GM23338 (cell line): ENCODE results near the gene STX11. TPM values are rescaled to one million over a fixed set of nuclear protein-coding genes. Genes with fewer than 3 reads are reported as not detected.

Source experiments
- ATAC-seq: fragments of 200-7000 bp; cut with Tn5 transposase; 3 replicates; pipeline ENCODE4 v1.9.1; 2020
- DNase-seq: peaks from one replicate; pipeline ENCODE4 v3.0.0-alpha.2; 2015; ENCODE audit warnings: low spot score
- H2AFZ ChIP-seq: fragments of 200-600 bp; sonication (generic); 2 replicates; pipeline ENCODE4 v1.8.0; 2016; ENCODE audit warnings: antibody characterized with exemption, mild to moderate bottlenecking, moderate library complexity
- H3F3A ChIP-seq: fragments of 200-600 bp; sonication (generic); replicated peaks from 2 replicates; pipeline ENCODE4 v1.8.0; 2017; ENCODE audit warnings: antibody characterized with exemption, mixed run types, low read depth
- H3K27ac ChIP-seq: fragments of 200-600 bp; sonication (generic); 2 replicates; pipeline ENCODE4 v1.6.1; 2016; ENCODE audit warnings: low read depth
- H3K27me3 ChIP-seq: fragments of 200-600 bp; sonication (generic); 2 replicates; pipeline ENCODE4 v1.8.0; 2016; ENCODE audit warnings: mild to moderate bottlenecking, mixed run types, moderate library complexity; ENCODE audit not compliant: insufficient read depth
- H3K36me3 ChIP-seq: fragments of 200-600 bp; sonication (generic); 2 replicates; pipeline ENCODE4 v1.8.0; 2016; ENCODE audit warnings: mild to moderate bottlenecking; ENCODE audit not compliant: insufficient read depth
- H3K4me1 ChIP-seq: fragments of 200-600 bp; sonication (generic); 2 replicates; pipeline ENCODE4 v1.8.0; 2016; ENCODE audit warnings: mild to moderate bottlenecking, moderate library complexity; ENCODE audit not compliant: insufficient read depth
- H3K4me2 ChIP-seq: fragments of 200-600 bp; sonication (generic); 2 replicates; pipeline ENCODE4 v1.7.1; 2017; ENCODE audit warnings: mixed run types
- H3K4me3 ChIP-seq: fragments of 200-600 bp; sonication (generic); 2 replicates; pipeline ENCODE4 v1.6.1; 2016; ENCODE audit warnings: mixed run types
- H3K79me2 ChIP-seq: fragments of 200-600 bp; sonication (generic); replicated peaks from 2 replicates; pipeline ENCODE4 v1.8.0; 2017; ENCODE audit warnings: mild to moderate bottlenecking; ENCODE audit not compliant: insufficient read depth
- H3K9me2 ChIP-seq: fragments of 200-600 bp; sonication (generic); 2 replicates; pipeline ENCODE4 v1.8.0; 2017; ENCODE audit not compliant: insufficient read depth
- H4K20me1 ChIP-seq: fragments of 200-600 bp; sonication (generic); replicated peaks from 2 replicates; pipeline ENCODE4 v1.8.0; 2017; ENCODE audit warnings: mild to moderate bottlenecking; ENCODE audit not compliant: insufficient read depth
- H3K27ac Mint-ChIP-seq: 2 replicates; pipeline ENCODE4 v1.8.0; 2020; ENCODE audit warnings: inconsistent platforms, mild to moderate bottlenecking, moderate library complexity, mixed read lengths
- H3K27me3 Mint-ChIP-seq: 3 replicates; pipeline ENCODE4 v1.8.0; 2022; ENCODE audit warnings: low read depth, mild to moderate bottlenecking, moderate library complexity, mixed read lengths, inconsistent platforms; ENCODE audit not compliant: insufficient read depth, poor library complexity
- H3K36me3 Mint-ChIP-seq: 3 replicates; pipeline ENCODE4 v1.8.0; 2021; ENCODE audit warnings: low read depth, mild to moderate bottlenecking, inconsistent platforms, moderate library complexity, mixed read lengths
- H3K4me1 Mint-ChIP-seq: 3 replicates; pipeline ENCODE4 v1.8.0; 2020; ENCODE audit warnings: mild to moderate bottlenecking, inconsistent platforms, mixed read lengths
- H3K4me3 Mint-ChIP-seq: 3 replicates; pipeline ENCODE4 v1.8.0; 2021; ENCODE audit warnings: moderate library complexity, mild to moderate bottlenecking, inconsistent platforms, mixed read lengths
- H3K9me3 Mint-ChIP-seq: 3 replicates; pipeline ENCODE4 v1.8.0; 2020; ENCODE audit warnings: moderate library complexity, mild to moderate bottlenecking, inconsistent platforms, mixed read lengths
- CREB1 ChIP-seq: fragments of 250-450 bp; sonication (Bioruptor Pico); IDR thresholded peaks from 2 replicates; pipeline ENCODE4 v1.5.0; 2020; ENCODE audit warnings: low read depth, mild to moderate bottlenecking, moderate library complexity
- CTCF ChIP-seq, 2 experiments: fragments of 200-600 bp in 1 of 2; sonication (generic) in 1 of 2; conservative IDR thresholded peaks; 2 replicates each; pipeline versions ENCODE4 v1.5.1 to v1.6.1; 2016 to 2017; ENCODE audit warnings: antibody characterized with exemption in 2 of 2, low read depth in 2 of 2, mild to moderate bottlenecking in 2 of 2, moderate library complexity in 1 of 2
- ETS1 ChIP-seq: IDR thresholded peaks from 2 replicates; pipeline ENCODE4 v1.6.1; 2016; ENCODE audit warnings: antibody characterized with exemption
- EZH2phosphoT487 ChIP-seq: fragments of 200-600 bp; sonication (generic); IDR thresholded peaks from one replicate; pipeline ENCODE4 v1.8.1; 2018; ENCODE audit warnings: antibody characterized with exemption; ENCODE audit not compliant: unreplicated experiment
- NANOG ChIP-seq: IDR thresholded peaks from 2 replicates; pipeline ENCODE4 v1.6.1; 2016; ENCODE audit warnings: antibody characterized with exemption, borderline replicate concordance
- ZNF114 ChIP-seq: fragments of 250-450 bp; sonication (Bioruptor Pico); IDR thresholded peaks from 2 replicates; pipeline ENCODE4 v1.5.0; 2020; ENCODE audit warnings: mild to moderate bottlenecking, moderate library complexity
- ZNF462 ChIP-seq: fragments of 250-450 bp; sonication (Bioruptor Pico); IDR thresholded peaks from 2 replicates; pipeline ENCODE4 v1.5.0; 2020; ENCODE audit warnings: mild to moderate bottlenecking, moderate library complexity
- polyA plus RNA-seq: library from polyadenylated mRNA; unstranded; fragments of >200 nt; fragmentation: Nextera tagmentation; extraction: Ambion mirVana; gene quantifications from 2 replicates; pipeline ENCODE4 v1.2.1, GENCODE V29; 2016
- total RNA-seq: library from RNA; depleted of rRNA; stranded (reverse); fragments of >200 nt; shearing (Covaris generic); gene quantifications from 2 replicates; pipeline ENCODE4 v1.2.3, GENCODE V29; 2014

STX11 gene
- total and polyA plus RNA-seq, 2 experiments from 2014 or later, result 0.35 to 0.52 TPM

GRCh38 chr6:144127097-144127496, 23.2 kb upstream of the STX11 start (continued):
- no peak for TF ChIP-seq ZNF462

GRCh38 chr6:144129469-144129868, 20.8 kb upstream of the STX11 start:
- H3K9me3 Mint-ChIP-seq, result no peaks in the 10 kb centered on the region
- peak overlapping the region; percentile 72; the same call in 1 of the 2 replicates for H2AFZ ChIP-seq
- peaks cover 2% of the 10 kb centered on the region for H3K27me3 Mint-ChIP-seq
- TF ChIP-seq ZNF462 (no peak), NANOG (no peak), CTCF (conservative IDR thresholded peaks at IDR 0.05; ENCODE audit: low read depth in 2 of 2) (no peak), EZH2phosphoT487 (no peak), CREB1 (no peak), ETS1 (no peak), ZNF114 (no peak)

More at GRCh38 chr6:144129469-144129868, 20.8 kb upstream of the STX11 start:
- H3K4me3 ChIP-seq, result no peak overlapping the region
- DNase-seq, result no peak
- Mint-ChIP-seq H3K4me3 (no peak overlapping the region), H3K4me1 (no peaks in the 10 kb centered on the region), H3K36me3 (no peaks in the 10 kb centered on the region), H3K27ac (no peak overlapping the region)
- H3K27ac ChIP-seq, result no peak overlapping the region
- peaks cover 7% of the 10 kb centered on the region; the same call in 1 of the 2 replicates for H3K9me2 ChIP-seq
- no peaks in the 10 kb centered on the region for H3K36me3 ChIP-seq
- H3K27me3 ChIP-seq, result no peaks in the 10 kb centered on the region
- no peaks in the 10 kb centered on the region for H3K4me1 ChIP-seq
- ATAC-seq, result no peak
- no peaks in the 10 kb centered on the region for H4K20me1 ChIP-seq
- no peaks in the 10 kb centered on the region for H3F3A ChIP-seq
- no peak overlapping the region for H3K4me2 ChIP-seq
- H3K79me2 ChIP-seq, result no peaks in the 10 kb centered on the region
